Measurements from ENCODE around the gene RALGPS1. TPM values are rescaled to one million over a fixed set of nuclear protein-coding genes. Genes with fewer than 3 reads are reported as not detected.

Gene RALGPS1
- total and polyA plus RNA-seq, 8 donors, result 4.7 to 150 (median 42.2) TPM

GRCh38 chr9:126982215-126983002 lies 67.8 kb downstream of the RALGPS1 start:
- TF ChIP-seq POLR2AphosphoS5 (IDR thresholded peaks at IDR 0.05) (no peak), POLR2A (IDR thresholded peaks at IDR 0.05) (no peak), EP300 (IDR thresholded peaks at IDR 0.05) (no peak), CTCF (IDR thresholded peaks at IDR 0.05) (no peak)
- H3K9me3 ChIP-seq, result peaks cover 0 to 8% (median 0%) of the 10 kb centered on the region in 4 donors
- WGBS, 5 donors, result 85 to 92% (median 89%) methylated on average over 5 of the region's 5 CpGs
- peaks cover 0 to 4% (median 2%) of the 10 kb centered on the region in 4 donors for H3K36me3 ChIP-seq
- H3K4me1 ChIP-seq, result peaks cover 22 to 37% (median 28%) of the 10 kb centered on the region in 4 donors
- intact Hi-C loops (cut with DNase I; ENCODE audit: low total_unique reads), result no loop called here
- H3K27ac ChIP-seq, result no peak overlapping the region
- H3K4me3 ChIP-seq, result no peak overlapping the region
- no peaks in the 10 kb centered on the region for H3K27me3 ChIP-seq
- DNase-seq, result no peak

GRCh38 chr9:126983767-126984166 lies 69.2 kb downstream of the RALGPS1 start:
- Histone ChIP-seq H3K9me3 (peaks cover 0 to 8% (median 0%) of the 10 kb centered on the region in 4 donors), H3K36me3 (peaks cover 0 to 4% (median 2%) of the 10 kb centered on the region in 4 donors), H3K27ac (peak overlapping the region in 1 of 5 donors; percentile 62), H3K27me3 (no peaks in the 10 kb centered on the region), H3K4me1 (peaks cover 22 to 38% (median 28%) of the 10 kb centered on the region in 4 donors), H3K4me3 (no peak overlapping the region)
- DNase-seq, result no peak
- WGBS, 5 donors, result 97 to 100% (median 100%) methylated on average over 1 of the region's 1 CpG
- TF ChIP-seq POLR2A (IDR thresholded peaks at IDR 0.05) (no peak), POLR2AphosphoS5 (IDR thresholded peaks at IDR 0.05) (no peak), EP300 (IDR thresholded peaks at IDR 0.05) (no peak), CTCF (IDR thresholded peaks at IDR 0.05) (no peak)
- intact Hi-C loops (cut with DNase I; ENCODE audit: low total_unique reads), result no loop called here

- WGBS, 5 donors, result 29 to 56% (median 41%) methylated on average over 3 of the region's 3 CpGs
- peak; percentile 26 to 55 for DNase-seq
- Histone ChIP-seq H3K27ac (peak overlapping the region in 2 of 5 donors; percentile 10 to 62), H3K27me3 (no peaks in the 10 kb centered on the region), H3K4me3 (no peak overlapping the region), H3K9me3 (peaks cover 0 to 8% (median 0%) of the 10 kb centered on the region in 4 donors), H3K4me1 (peaks cover 22 to 46% (median 30%) of the 10 kb centered on the region in 4 donors), H3K36me3 (peaks cover 0 to 4% (median 3%) of the 10 kb centered on the region in 4 donors)
- no peak for TF ChIP-seq EP300 (IDR thresholded peaks at IDR 0.05)
- TF ChIP-seq POLR2AphosphoS5 (IDR thresholded peaks at IDR 0.05), result peak; percentile 13 to 79 (median 56)
- intact Hi-C loops (cut with DNase I; ENCODE audit: low total_unique reads), result no loop called here
Observed at GRCh38 chr9:126984969-126985368, 70.4 kb downstream of the RALGPS1 start.

- TF ChIP-seq CTCF (IDR thresholded peaks at IDR 0.05), result no peak
- TF ChIP-seq POLR2AphosphoS5 (IDR thresholded peaks at IDR 0.05), result peak in 2 of 3 donors; percentile 80 to 90
- no peak for TF ChIP-seq POLR2A (IDR thresholded peaks at IDR 0.05)
- no peak for TF ChIP-seq EP300 (IDR thresholded peaks at IDR 0.05)
- Histone ChIP-seq H3K4me3 (no peak overlapping the region), H3K36me3 (peaks cover 0 to 9% (median 4%) of the 10 kb centered on the region in 4 donors), H3K27ac (peak overlapping the region in 2 of 5 donors; percentile 16 to 62), H3K9me3 (peaks cover 0 to 8% (median 0%) of the 10 kb centered on the region in 4 donors), H3K4me1 (peaks cover 22 to 56% (median 35%) of the 10 kb centered on the region in 4 donors), H3K27me3 (no peaks in the 10 kb centered on the region)
- DNase-seq, result peak; percentile 84 to 88
- 26 to 44% (median 34%) methylated on average over 7 of the region's 7 CpGs for WGBS, 5 donors
- intact Hi-C loops (cut with DNase I; ENCODE audit: low total_unique reads), result no loop called here
Observed at GRCh38 chr9:126985870-126986498, 71.4 kb downstream of the RALGPS1 start.
